Suppressor macrophage (primary cell): ENCODE results near the gene SOAT2.

Source experiments
- DNase-seq, 4 experiments: peaks; one replicate each; pipeline ENCODE4 v3.0.0-alpha.2; 2020 to 2022
- total RNA-seq, 17 experiments: gene quantifications; one replicate each; lab custom pipeline; 2026; ENCODE audit warnings: mixed read lengths in 6 of 17, inconsistent platforms in 3 of 17; lab: John Stamatoyannopoulos, UW

SOAT2 gene, protein sequence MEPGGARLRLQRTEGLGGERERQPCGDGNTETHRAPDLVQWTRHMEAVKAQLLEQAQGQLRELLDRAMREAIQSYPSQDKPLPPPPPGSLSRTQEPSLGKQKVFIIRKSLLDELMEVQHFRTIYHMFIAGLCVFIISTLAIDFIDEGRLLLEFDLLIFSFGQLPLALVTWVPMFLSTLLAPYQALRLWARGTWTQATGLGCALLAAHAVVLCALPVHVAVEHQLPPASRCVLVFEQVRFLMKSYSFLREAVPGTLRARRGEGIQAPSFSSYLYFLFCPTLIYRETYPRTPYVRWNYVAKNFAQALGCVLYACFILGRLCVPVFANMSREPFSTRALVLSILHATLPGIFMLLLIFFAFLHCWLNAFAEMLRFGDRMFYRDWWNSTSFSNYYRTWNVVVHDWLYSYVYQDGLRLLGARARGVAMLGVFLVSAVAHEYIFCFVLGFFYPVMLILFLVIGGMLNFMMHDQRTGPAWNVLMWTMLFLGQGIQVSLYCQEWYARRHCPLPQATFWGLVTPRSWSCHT
- 0 to 2.1 (median 0) reads per million in 17 experiments for total RNA-seq

DNA sequence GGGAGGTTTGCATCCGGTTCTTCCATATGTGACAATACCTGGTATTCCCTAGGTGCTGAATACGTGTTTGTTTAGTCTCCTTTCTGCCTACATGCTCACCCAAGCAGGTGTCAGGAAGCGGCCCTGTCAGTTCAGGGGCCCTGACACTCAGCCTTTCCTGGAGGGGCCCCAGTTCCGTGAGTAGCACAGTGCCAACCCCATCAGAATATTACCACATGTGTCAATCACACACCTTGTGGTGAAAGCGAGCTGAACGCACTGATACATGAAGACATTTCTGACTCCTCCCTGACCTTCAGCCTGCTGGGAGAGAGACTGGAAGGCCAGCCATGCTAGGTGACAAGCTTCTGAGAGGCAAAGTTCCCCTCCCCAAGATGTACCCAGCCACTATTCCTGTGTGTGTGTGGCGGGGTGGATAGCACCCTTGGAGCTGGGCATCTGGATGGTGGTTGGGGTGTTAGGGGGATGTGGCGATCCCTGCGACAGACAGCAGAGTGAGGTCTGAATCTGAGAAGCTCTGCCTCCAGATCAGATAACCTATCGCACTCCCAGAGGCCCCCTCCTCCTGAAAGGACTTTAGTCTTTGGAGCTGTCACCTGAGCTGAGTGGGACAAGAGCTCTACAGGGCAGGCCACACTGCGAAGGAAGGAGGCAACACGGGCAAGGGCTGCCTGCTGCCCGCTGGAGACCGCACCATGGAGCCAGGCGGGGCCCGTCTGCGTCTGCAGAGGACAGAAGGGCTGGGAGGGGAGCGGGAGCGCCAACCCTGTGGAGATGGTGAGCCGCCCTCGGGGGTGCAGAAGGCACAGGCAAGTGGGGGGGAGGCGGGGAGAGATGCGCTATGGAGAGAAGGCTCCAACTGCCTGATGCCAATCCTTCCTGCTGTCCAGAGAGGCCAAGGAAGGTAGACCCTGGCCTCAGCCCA lies at the start of gene SOAT2:
TSS of gene SOAT2 (plus strand) at position 604 of the 925 bp plus-strand sequence. CDS start at position 696, 92 bp downstream.
- DNase-seq = no peak

DNA sequence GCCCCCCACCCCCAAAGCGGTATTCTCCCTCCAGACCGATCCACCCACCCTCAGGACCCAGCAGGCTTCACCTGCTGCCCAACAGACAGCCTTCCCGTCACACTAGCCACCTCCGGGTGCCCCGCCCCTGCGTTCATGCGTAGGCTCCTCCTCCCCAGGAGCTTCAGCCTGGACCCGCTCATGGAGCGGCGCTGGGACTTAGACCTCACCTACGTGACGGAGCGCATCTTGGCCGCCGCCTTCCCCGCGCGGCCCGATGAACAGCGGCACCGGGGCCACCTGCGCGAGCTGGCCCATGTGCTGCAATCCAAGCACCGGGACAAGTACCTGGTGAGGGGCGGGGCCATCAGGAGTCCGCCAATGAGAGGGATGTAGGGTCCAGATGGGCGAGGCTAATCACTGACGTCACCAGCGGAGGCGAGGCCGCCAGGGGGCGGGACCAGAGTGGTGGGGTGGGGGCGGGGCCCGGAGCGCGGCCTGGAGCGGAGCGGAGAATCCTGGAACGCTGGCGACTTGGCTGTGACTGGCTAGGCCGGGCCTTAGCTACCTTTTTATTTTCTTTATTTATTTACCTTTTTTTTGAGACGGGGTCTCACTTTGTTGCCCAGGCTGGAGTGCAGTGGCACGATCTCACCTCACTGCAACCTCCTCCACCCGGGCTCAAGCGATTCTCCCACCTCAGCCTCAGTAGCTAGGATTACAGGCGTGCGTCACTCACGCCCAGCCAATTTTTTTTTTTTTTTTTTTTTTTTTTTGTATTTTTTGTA lies 49.0 kb upstream of the SOAT2 start:
- DNase-seq = peak; percentile 89 to 94 (median 91)

DNA sequence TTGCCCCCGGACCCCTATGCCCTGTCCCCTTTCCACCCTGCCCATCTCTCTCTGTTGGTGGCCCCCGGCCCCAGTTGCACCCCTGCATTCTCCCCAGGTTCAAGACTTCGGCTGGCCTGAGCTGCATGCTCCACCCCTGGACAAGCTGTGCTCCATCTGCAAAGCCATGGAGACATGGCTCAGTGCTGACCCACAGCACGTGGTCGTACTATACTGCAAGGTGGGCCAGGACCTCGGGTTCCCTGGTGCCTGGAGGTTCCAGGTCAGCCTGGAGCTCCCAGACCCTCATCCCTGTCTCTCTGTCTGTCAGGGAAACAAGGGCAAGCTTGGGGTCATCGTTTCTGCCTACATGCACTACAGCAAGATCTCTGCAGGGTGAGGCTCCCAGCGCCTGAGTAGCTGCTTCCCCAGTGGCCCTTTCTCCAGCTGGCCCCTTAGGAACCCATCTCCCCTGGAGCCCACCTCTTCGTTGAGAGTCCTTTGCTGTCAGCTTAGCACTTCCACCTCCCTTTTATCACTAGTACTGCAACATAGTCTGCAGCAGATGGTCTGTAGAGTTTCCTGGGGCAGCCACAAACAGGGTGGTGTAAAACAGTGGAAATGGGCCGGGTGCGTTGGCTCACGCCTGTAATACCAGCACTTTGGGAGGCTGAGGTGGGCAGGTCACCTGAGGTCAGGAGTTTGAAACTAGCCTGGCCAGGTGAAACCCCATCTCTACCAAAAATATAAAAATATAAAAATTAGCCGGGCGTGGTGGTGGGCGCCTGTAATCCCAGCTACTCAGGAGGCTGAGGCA lies 47.6 kb upstream of the SOAT2 start:
- DNase-seq = no peak

DNA sequence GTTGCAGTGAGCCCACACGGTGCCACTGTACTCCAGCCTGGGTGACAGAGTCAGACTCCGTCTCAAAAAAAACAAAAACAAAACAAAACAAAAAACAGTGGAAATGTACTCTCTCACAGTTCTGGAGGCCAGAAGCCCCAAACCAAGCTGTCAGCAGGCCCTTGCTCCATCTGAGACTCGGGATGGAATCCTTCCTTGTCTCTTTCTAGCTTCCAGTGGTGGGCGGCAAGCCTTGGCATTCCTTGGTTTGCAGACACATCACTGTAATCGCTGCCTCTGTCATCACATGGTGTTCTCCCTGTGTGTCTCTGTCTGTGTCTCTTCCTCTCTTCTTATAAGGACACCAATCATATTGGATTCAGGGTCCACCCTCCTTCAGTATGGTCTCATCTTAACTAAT lies 47.0 kb upstream of the SOAT2 start:
- DNase-seq = no peak

DNA sequence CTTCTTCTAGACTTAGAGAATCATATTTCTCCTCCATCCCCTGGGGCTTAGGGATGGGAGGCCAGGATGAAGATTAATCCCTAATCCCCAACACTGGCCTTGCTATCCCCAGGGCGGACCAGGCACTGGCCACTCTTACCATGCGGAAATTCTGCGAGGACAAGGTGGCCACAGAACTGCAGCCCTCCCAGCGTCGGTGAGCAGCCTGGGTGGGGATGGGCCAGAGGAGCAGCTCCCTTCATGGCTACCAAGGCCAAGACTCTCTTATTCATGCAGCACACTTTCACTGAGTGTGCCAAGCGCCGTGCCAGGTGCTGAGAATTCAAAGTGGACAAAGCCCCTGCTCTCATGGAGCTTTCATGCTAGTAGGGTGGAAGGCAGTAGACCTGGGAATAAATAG lies 46.4 kb upstream of the SOAT2 start:
- no peak for DNase-seq

DNA sequence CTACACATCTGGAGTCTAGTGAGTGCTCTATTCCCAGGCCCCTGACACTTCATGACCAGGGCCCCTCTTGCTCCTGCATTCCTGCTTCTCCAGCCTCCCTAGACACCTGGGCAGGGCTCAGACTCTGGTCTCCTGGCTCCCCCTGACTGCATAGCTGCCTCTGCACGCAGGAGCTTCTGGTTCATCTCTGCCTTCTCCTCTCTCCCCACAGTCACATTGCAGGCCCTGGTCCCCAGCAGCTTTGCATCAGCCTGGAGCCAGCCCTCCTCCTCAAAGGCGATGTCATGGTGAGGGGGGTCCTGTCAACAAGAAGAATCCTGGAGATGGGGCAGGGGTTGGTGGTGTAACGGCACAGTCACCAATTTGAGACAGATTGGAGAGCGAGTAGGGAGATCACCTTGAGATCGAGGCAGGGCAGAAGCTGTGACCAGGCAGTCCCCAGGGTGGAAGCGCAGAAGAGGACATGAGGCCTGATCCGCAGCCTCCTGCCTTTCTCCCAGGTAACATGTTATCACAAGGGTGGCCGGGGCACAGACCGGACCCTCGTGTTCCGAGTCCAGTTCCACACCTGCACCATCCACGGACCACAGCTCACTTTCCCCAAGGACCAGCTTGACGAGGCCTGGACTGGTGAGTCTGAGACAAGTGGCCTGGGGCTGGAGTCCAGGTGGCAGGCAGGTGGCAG lies 45.3 kb upstream of the SOAT2 start:
- no peak for DNase-seq

DNA sequence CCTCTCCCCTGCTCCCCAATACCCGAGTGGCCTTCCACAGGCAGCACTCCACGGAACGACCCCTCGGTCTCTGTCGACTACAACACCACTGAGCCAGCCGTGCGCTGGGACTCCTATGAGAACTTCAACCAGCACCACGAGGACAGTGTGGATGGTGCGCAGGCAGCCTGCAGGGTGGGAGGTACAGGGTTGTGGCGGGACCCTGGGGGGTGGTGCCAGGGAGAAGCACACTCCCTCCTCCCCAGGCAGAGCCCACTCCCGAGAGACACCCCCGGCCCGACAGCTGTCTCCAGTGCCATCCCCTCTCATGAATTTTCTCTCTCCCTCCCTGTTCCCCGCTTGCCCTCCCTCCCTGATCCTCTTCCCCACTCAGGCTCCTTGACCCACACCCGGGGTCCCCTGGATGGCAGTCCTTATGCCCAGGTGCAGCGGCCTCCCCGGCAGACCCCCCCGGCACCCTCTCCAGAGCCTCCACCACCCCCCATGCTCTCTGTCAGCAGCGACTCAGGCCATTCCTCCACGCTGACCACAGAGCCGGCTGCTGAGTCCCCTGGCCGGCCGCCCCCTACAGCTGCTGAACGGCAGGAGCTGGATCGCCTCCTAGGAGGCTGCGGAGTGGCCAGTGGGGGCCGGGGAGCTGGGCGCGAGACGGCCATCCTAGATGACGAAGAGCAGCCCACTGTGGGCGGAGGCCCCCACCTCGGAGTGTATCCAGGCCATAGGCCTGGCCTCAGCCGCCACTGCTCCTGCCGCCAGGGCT lies 44.4 kb upstream of the SOAT2 start:
- DNase-seq = no peak

DNA sequence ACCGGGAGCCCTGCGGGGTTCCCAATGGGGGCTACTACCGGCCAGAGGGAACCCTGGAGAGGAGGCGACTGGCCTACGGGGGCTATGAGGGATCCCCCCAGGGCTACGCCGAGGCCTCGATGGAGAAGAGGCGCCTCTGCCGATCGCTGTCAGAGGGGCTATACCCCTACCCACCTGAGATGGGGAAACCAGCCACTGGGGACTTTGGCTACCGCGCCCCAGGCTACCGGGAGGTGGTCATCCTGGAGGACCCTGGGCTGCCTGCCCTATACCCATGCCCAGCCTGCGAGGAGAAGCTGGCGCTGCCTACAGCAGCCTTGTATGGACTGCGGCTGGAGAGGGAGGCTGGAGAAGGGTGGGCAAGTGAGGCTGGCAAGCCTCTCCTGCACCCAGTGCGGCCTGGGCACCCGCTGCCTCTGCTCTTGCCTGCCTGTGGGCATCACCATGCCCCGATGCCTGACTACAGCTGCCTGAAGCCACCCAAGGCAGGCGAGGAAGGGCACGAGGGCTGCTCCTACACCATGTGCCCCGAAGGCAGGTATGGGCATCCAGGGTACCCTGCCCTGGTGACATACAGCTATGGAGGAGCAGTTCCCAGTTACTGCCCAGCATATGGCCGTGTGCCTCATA lies 43.7 kb upstream of the SOAT2 start:
- no peak for DNase-seq

DNA sequence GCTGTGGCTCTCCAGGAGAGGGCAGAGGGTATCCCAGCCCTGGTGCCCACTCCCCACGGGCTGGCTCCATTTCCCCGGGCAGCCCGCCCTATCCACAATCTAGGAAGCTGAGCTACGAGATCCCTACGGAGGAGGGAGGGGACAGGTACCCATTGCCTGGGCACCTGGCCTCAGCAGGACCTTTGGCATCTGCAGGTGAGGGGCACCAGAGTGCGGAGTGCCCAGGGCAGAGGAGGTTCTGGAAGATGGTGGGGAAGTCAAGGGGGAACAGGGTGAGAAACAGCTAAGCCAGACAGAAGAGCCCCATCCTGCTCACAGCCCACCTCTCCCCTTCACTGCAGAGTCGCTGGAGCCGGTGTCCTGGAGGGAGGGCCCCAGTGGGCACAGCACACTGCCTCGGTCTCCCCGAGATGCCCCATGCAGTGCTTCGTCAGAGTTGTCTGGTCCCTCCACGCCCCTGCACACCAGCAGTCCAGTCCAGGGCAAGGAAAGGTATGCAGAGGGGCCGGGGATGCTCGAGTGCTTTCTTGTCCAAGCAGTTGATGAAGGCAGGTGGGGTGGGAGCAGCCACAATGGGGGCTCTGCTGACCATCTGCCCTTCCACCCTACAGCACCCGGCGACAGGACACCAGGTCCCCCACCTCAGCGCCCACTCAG lies 43.1 kb upstream of the SOAT2 start:
- no peak for DNase-seq

DNA sequence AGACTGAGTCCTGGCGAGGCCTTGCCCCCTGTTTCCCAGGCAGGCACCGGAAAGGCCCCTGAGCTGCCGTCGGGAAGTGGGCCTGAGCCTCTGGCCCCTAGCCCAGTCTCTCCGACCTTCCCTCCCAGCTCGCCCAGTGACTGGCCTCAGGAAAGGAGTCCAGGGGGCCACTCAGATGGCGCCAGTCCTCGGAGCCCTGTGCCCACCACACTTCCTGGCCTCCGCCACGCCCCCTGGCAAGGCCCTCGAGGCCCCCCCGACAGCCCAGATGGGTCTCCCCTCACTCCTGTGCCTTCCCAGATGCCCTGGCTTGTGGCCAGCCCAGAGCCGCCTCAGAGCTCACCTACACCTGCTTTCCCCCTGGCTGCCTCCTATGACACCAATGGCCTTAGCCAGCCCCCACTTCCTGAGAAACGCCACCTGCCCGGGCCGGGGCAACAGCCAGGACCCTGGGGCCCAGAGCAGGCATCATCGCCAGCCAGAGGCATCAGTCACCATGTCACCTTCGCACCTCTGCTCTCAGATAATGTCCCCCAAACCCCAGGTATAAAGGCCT lies 42.5 kb upstream of the SOAT2 start:
- DNase-seq = no peak

DNA sequence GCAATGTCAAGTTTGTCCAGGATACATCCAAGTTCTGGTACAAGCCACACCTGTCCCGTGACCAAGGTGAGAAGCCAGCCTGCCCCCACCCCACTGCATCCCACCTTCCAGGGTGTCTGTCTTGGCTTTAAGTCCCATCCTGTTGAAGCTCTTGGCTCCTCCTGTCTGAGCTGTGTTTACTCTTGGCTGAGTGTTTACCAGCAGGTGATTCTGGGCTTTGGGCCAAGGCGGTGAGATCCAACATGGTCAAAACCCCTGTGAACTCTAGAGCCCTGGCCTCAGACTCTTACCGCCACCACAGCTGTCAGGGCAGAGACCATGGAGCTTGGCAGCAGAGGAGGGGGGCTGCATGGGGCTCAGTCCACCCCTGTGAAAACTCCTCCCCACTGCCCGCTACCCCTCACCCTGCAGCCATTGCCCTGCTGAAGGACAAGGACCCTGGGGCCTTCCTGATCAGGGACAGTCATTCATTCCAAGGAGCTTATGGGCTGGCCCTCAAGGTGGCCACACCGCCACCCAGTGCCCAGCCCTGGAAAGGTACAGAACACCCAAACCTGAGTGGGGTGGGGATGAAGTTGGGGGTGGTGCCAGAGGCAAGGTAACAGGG lies 41.8 kb upstream of the SOAT2 start:
- no peak for DNase-seq

DNA sequence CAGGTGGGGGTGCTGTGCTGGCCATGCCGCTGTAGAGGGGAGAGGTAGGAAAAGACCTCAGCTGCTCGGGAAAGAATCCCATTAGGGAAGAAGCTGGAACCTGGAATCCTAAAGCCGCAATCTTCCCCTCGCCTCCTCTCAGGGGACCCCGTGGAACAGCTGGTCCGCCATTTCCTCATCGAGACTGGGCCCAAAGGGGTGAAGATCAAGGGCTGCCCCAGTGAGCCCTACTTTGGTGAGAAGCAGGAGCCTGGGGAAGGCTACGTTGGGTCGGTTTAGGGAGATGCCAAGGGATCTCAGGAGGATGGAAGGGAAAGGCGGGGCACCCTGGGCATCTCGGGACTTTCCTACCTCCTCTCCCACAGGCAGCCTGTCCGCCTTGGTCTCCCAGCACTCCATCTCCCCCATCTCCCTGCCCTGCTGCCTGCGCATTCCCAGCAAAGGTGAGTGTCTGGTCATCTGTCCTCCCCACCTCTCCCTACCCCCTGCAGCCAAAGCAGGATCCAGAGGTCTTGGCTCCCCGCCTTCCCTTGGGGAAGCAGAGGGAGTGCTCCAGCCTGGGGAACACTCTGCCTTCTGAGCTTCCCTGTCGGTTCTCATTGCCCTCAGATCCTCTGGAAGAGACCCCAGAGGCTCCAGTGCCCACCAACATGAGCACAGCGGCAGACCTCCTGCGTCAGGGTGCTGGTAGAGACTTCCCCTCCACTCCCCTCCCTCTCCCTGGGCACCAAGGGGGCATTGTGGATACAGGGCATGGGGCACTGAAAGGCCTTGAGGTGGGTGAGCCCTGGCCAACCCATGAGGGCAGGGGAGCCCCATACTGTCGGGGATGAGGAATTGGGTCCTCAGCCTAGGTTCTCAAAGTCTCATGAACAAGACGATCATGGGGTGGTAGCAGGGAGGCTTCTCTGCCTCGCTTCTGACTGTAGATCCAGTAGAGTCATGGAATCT lies 41.0 kb upstream of the SOAT2 start:
- DNase-seq = no peak

DNA sequence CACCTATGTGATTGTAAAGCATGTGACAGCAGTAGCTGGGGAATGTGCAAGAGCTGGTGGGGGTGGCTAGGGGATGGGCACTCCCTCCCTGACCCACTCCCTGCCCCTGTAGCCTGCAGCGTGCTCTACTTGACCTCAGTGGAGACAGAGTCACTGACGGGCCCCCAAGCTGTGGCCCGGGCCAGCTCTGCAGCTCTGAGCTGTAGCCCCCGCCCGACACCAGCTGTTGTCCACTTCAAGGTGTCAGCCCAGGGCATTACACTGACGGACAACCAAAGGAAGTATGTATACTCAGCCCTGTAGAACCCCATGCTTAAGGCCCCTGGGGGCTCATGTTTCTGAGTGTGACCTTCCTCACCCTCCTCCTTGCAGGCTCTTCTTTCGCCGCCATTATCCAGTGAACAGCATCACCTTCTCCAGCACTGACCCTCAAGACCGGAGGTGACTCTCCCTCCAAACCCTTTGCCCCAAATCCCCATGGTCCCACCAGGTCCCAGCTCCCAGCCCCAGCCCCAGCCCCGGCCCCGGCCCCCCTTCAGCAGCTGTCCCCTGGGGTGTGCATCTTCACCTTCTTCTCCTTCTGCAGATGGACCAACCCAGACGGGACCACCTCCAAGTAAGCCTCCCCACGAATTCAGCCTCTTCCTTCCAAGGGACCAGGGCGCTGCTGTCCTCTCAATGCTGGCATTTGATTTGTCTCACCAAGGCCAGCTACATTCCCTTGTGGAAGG lies 40.1 kb upstream of the SOAT2 start:
- no peak for DNase-seq

DNA sequence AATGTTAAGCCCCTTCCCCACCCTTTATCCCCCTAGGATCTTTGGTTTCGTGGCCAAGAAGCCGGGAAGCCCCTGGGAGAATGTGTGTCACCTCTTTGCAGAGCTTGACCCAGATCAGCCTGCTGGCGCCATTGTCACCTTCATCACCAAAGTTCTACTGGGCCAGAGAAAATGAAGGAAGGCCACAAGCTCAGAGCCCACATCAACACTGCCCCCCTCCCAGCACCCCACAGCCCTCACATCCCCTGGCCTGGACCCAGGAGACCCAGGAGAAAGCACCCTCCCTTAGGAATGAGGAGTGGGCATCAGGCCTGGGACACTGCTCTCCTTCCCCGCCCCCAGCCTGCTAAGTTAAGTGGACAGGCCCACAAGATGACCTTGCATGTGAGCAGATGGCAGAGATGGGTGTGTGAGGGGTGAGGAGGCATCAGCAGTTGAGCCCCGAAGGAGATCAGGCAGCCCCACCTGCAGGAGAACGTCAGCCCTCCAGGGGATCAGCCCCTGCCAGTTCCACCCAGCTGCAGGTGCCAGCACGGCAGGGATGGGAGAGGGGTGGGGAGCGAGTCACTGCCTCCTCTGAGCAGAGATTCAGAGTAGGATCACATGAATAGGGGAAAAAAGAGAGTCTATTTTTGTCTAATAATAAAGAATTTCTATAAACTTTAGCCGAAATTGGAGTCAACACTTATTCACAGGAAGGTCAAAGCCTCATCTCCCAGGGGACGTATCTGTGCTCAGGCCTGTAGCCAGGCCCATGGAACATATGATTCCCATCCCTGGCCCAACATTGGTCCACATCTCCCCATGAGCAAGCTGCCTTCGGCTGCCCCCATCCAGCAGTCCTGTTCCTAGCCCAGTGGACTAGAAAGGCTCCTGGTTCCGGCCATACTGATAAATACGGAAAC lies 39.3 kb upstream of the SOAT2 start:
- no peak for DNase-seq
